MCF 10A (cell line): ENCODE data around the gene ASCC3. TPM values are rescaled to one million over a fixed set of nuclear protein-coding genes. Genes with fewer than 3 reads are reported as not detected.
"Not testable (repeated sequence)": the region's sequence is repeated elsewhere in the genome, so short reads cannot be mapped to it uniquely, and the experiment has no call there.

ENCODE experiments used
- BruUV-seq: library from RNA; stranded (reverse); fragments of 400-500 nt; replicated peaks from 2 replicates; lab custom pipeline; 2021; lab: Mats Ljungman, UMichigan
- CTCF ChIA-PET: fragments of 300-600 bp; sonication (Branson Sonifier 250); formaldehyde crosslinking; extraction: SDS; loops from one replicate; lab custom pipeline; 2021; ENCODE audit warnings: antibody characterized with exemption, inconsistent platforms; lab: Yijun Ruan, JAX
- POLR2A ChIA-PET: fragments of 300-600, 350-650 bp; sonication (Branson Sonifier 250); formaldehyde crosslinking; extraction: SDS; loops from one replicate; lab custom pipeline; 2020; ENCODE audit warnings: antibody characterized with exemption, inconsistent platforms; lab: Yijun Ruan, JAX
- DNase-seq: peaks from one replicate; pipeline ENCODE4 v3.0.0-alpha.2; 2018; ENCODE audit not compliant: unreplicated experiment
- H3K27ac Mint-ChIP-seq: one replicate; pipeline ENCODE4 v1.8.0; 2022; ENCODE audit warnings: mild to moderate bottlenecking, low read depth, mixed read lengths; ENCODE audit not compliant: unreplicated experiment
- H3K27me3 Mint-ChIP-seq: one replicate; pipeline ENCODE4 v1.8.0; 2022; ENCODE audit warnings: mixed read lengths; ENCODE audit not compliant: insufficient read depth, unreplicated experiment
- H3K36me3 Mint-ChIP-seq: one replicate; pipeline ENCODE4 v1.8.0; 2022; ENCODE audit warnings: mild to moderate bottlenecking, moderate library complexity, mixed read lengths; ENCODE audit not compliant: insufficient read depth, unreplicated experiment
- H3K4me1 Mint-ChIP-seq: one replicate; pipeline ENCODE4 v1.8.0; 2022; ENCODE audit warnings: mixed read lengths; ENCODE audit not compliant: insufficient read depth, unreplicated experiment
- H3K4me3 Mint-ChIP-seq: one replicate; pipeline ENCODE4 v1.8.0; 2022; ENCODE audit warnings: mild to moderate bottlenecking, moderate library complexity, mixed read lengths; ENCODE audit not compliant: unreplicated experiment
- H3K9me3 Mint-ChIP-seq: one replicate; pipeline ENCODE4 v1.8.0; 2022; ENCODE audit warnings: mixed read lengths; ENCODE audit not compliant: unreplicated experiment
- intact Hi-C: fragments of 100-400 bp; cut with micrococcal nuclease; formaldehyde crosslinking; loops from 2 replicates; pipeline ENCODE4 v1.14.1; 2022
- total RNA-seq: library from RNA; stranded (reverse); gene quantifications from 2 replicates; pipeline ENCODE4 v1.2.3, GENCODE V29; 2022
- TF ChIP-seq, protein P1 (sequence below): fragments of 200-600 bp; IDR thresholded peaks from one replicate; pipeline ENCODE4 v1.8.0; 2022; ENCODE audit warnings: antibody characterized with exemption, mild to moderate bottlenecking; ENCODE audit not compliant: unreplicated experiment

Gene ASCC3
- total RNA-seq, 1 experiment from 2014 or later = 85.0 TPM

DNA sequence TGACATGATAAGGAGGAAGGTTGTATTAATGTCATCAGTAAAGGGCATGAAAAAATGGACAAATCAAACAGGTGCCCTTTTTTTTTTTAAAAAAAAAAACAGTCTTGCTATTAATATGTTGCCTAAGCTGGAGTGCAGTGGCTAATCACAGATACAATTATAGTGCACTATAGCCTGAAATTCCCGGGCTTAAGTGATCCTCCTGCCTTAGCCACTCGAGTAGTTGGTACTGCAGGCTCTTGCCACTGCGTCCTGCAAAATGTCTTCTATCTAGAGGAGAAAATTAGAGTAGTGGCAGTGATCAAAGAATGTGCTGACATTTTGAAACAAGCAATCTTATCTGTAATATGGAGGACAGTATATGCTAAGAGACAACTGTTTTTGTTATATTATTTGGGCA is 127.7 kb downstream of the ASCC3 start:
- TF ChIP-seq, protein P1, sequence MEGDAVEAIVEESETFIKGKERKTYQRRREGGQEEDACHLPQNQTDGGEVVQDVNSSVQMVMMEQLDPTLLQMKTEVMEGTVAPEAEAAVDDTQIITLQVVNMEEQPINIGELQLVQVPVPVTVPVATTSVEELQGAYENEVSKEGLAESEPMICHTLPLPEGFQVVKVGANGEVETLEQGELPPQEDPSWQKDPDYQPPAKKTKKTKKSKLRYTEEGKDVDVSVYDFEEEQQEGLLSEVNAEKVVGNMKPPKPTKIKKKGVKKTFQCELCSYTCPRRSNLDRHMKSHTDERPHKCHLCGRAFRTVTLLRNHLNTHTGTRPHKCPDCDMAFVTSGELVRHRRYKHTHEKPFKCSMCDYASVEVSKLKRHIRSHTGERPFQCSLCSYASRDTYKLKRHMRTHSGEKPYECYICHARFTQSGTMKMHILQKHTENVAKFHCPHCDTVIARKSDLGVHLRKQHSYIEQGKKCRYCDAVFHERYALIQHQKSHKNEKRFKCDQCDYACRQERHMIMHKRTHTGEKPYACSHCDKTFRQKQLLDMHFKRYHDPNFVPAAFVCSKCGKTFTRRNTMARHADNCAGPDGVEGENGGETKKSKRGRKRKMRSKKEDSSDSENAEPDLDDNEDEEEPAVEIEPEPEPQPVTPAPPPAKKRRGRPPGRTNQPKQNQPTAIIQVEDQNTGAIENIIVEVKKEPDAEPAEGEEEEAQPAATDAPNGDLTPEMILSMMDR = no peak
- H3K9me3 Mint-ChIP-seq = no peaks in the 10 kb centered on the region
- POLR2A ChIA-PET = interaction anchor here (0.6 kb wide), 1 partner anchor 89 kb away, joined by 3 read pairs; no protein-coding TSS in a partner anchor
- no peaks in the 10 kb centered on the region for H3K27me3 Mint-ChIP-seq
- H3K4me3 Mint-ChIP-seq = no peak overlapping the region
- H3K36me3 Mint-ChIP-seq = peaks cover 49% of the 10 kb centered on the region
- CTCF ChIA-PET = interaction anchor here (0.6 kb wide), 2 partner anchors 8 to 19 kb away, joined by 3 to 4 read pairs; no protein-coding TSS in a partner anchor
- no peak for DNase-seq
- intact Hi-C loops = no loop called here
- H3K27ac Mint-ChIP-seq = no peak overlapping the region
- no peaks in the 10 kb centered on the region for H3K4me1 Mint-ChIP-seq
- BruUV-seq = no TSS peak

DNA sequence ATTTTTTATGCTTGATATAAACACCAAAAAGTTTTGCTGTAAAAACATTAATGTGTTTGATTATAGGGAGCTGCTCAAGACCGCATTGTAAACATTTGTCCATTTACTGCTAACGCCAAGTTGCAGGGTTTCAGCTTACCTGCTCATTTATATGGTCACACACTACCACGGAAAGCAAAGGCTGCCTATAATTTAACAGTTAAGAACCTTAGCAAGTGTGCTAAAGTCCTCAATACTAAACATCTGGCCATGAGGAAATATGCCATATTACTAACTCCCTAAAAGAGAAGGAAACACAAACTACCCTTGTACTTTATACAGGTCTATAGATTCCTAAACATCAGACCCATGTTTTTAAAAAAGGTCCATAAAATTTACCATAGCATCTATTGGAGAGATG is 129.5 kb downstream of the ASCC3 start:
- Mint-ChIP-seq H3K4me3 (no peak overlapping the region), H3K9me3 (no peaks in the 10 kb centered on the region), H3K4me1 (no peaks in the 10 kb centered on the region), H3K27me3 (no peaks in the 10 kb centered on the region), H3K27ac (no peak overlapping the region), H3K36me3 (peaks cover 45% of the 10 kb centered on the region)
- no TSS peak for BruUV-seq
- TF ChIP-seq, protein P1 = no peak
- ChIA-PET CTCF (no interaction called here), POLR2A (no interaction called here)
- DNase-seq = no peak
- intact Hi-C loops = no loop called here

DNA sequence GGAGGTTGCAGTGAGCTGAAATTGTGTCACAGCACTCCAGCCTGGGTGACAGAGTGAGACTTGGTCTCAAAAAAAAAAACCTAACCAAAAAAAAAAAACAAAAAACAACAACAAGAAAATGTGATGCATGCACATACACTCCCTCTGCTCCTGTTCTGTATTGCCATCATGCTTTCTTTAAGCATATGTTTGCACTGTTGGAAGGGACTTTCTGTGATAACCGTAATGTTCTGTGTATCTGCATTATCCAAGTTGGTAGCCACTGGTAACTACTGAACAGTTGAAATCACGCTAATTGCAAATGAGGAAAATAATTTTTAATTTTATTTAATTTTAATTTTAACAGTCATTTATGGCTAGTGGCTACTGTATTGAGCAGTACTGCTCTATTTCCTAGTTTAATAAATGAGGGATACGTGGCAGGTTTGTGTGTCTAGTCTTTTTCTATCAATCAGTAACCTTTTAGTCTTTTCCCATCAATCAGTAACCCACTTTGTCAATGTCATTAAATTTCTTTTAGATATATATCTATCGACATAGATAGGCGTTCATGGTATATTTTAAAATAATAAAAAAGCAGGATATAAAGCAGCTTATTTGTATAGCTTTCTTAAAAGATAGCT is 135.6 kb downstream of the ASCC3 start:
- H3K4me1 Mint-ChIP-seq = no peaks in the 10 kb centered on the region
- peaks cover 30% of the 10 kb centered on the region for H3K36me3 Mint-ChIP-seq
- intact Hi-C loops = no loop called here
- no peak overlapping the region for H3K27ac Mint-ChIP-seq
- ChIA-PET CTCF (interaction anchor here (0.6 kb wide), 1 partner anchor 26 kb away, joined by 4 read pairs; no protein-coding TSS in a partner anchor), POLR2A (no interaction called here)
- TF ChIP-seq, protein P1 = no peak
- H3K27me3 Mint-ChIP-seq = no peaks in the 10 kb centered on the region
- H3K9me3 Mint-ChIP-seq = peaks cover 11% of the 10 kb centered on the region
- no TSS peak for BruUV-seq
- no peak for DNase-seq
- H3K4me3 Mint-ChIP-seq = no peak overlapping the region

DNA sequence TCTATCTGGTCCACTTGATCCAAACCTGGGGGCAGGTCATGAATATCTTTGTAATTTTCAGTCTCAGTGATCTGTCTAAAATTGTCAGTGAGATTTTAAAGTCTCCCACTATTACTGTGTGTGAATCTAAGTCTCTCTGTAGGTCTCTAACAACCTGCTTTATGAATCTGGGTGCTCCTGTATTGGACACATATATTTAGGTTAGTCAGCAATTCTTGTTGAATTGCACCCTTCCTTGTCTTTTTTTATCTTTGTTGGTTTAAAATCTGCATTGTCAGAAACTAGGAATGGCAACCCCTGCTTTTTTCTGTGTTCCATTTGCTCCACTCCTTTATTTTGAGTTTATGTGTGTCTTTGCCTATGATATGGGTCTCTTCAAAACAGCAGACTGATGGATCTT is 140.7 kb downstream of the ASCC3 start:
- intact Hi-C loops = no loop called here
- no peaks in the 10 kb centered on the region for H3K4me1 Mint-ChIP-seq
- CTCF ChIA-PET = no interaction called here

DNA sequence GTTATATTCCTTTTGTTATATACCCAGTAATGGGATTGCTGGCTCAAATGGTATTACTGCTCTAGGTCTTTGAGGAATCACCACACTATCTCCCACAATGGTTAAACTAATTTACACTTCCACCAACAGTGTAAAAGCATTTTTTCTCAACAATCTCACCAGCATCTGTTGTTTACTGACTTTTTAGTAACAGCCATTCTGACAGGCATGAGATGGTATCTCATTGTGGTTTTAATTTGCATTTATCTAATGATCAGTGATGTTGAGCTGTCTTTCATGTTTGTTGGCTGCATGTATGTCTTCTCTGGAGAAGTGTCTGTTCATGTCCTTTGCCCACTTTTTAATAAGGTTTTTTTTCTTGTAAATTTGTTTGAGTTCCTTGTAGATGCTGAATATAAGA is 143.4 kb downstream of the ASCC3 start:
- H3K4me3 Mint-ChIP-seq, POLR2A ChIA-PET, DNase-seq, H3K27ac Mint-ChIP-seq, H3K27me3 Mint-ChIP-seq, intact Hi-C loops, BruUV-seq, H3K4me1 Mint-ChIP-seq: not testable (repeated sequence)
- Mint-ChIP-seq H3K9me3 (peaks cover 24% of the 10 kb centered on the region), H3K36me3 (peaks cover 34% of the 10 kb centered on the region)
- CTCF ChIA-PET = interaction anchor here (0.5 kb wide), 1 partner anchor 694 kb away, joined by 3 read pairs; no protein-coding TSS in a partner anchor

More for the DNA sequence above, 140.7 kb downstream of the ASCC3 start:
- POLR2A ChIA-PET = no interaction called here
- no peaks in the 10 kb centered on the region for H3K27me3 Mint-ChIP-seq
- no TSS peak for BruUV-seq
- DNase-seq = no peak
- peaks cover 25% of the 10 kb centered on the region for H3K36me3 Mint-ChIP-seq
- TF ChIP-seq, protein P1 = no peak
- peaks cover 24% of the 10 kb centered on the region for H3K9me3 Mint-ChIP-seq
- no peak overlapping the region for H3K4me3 Mint-ChIP-seq
- H3K27ac Mint-ChIP-seq = no peak overlapping the region
